NCI-H748 (cell line): ENCODE measurements around the gene REG1B.

ENCODE experiments used
- DNase-seq: peaks from one replicate; lab custom pipeline; 2025; ENCODE audit not compliant: unreplicated experiment; lab: John Stamatoyannopoulos, UW

REG1B gene

GRCh38 chr2:79087785-79088364 lies at the start of gene REG1B:
Gene REG1B (minus strand): TSS chr2:79087993. CDS start chr2:79087612, 381 bp downstream.
- no peak for DNase-seq

- no peak for DNase-seq
These were observed 43.9 kb upstream of the REG1B start for GRCh38 chr2:79131687-79132086.

GRCh38 chr2:79129804-79130203 lies 42.0 kb upstream of the REG1B start:
- no peak for DNase-seq

- DNase-seq = no peak
These were observed 41.5 kb upstream of the REG1B start for GRCh38 chr2:79129260-79129659.

- DNase-seq = no peak
These were observed 40.6 kb upstream of the REG1B start for GRCh38 chr2:79128406-79128805.

DNA sequence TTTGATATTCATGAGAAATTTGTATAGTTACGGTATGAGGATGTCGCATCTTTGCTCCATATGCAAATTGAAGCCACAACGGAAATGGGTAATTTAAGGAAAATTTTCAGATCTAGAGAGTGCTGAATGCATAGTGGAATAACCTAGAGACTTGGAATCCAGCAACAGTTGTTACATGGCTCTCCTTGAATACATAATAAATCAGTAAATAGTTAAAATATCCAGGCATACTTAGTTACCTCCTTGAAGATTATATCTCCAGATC lies 37.9 kb upstream of the REG1B start:
- no peak for DNase-seq

GRCh38 chr2:79124907-79125720 lies 37.3 kb upstream of the REG1B start:
- DNase-seq = no peak

- DNase-seq = no peak
These were observed 34.9 kb upstream of the REG1B start for GRCh38 chr2:79122676-79123075.

- no peak for DNase-seq
These were observed 32.5 kb upstream of the REG1B start, which contains the start of gene REG1A for GRCh38 chr2:79120194-79120713. Gene REG1A (plus strand): TSS chr2:79120488. CDS start chr2:79120862, 374 bp downstream.

DNA sequence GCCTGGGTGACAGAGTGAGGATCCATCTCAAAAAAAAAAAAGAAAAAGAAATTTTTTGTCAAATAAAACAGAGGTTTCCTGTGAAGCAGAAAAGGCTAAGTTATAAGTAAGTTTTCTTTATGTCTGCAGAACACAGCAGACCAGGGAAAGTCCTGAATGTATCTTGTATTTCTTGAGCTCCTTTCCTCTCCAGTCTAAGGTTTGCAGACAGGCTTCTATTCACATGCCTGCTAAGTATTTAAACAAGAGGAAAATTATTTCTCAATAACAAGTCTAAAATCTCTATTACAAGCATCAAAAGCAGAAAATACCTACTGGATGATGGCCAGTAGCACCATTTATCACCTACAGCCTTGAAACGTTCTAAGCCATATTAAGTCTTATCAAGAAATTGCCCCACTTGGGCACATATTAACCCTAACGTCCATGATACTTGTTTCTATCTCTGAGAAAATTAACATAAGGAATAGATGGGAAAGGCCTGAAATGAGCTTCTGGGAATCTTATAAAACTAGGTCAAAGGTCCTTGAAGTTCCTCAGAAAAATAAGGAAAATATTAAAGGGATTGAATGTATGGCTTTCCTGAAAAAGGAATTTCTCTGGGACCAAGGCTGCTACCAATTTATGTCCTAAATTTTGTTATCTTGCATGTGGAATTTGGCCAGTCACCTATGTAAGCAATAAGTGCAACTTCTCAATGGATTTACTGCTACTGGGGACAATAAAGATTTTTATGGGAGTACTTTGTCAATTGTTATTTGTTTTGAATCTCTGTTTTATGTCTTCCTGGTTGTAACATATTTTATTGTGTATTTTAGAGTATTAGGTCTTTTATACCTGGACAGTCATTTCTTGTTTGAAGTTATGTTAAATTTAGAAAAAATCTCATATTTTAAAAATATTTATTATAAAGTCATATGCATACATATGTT lies 29.5 kb upstream of the REG1B start:
- no peak for DNase-seq

DNA sequence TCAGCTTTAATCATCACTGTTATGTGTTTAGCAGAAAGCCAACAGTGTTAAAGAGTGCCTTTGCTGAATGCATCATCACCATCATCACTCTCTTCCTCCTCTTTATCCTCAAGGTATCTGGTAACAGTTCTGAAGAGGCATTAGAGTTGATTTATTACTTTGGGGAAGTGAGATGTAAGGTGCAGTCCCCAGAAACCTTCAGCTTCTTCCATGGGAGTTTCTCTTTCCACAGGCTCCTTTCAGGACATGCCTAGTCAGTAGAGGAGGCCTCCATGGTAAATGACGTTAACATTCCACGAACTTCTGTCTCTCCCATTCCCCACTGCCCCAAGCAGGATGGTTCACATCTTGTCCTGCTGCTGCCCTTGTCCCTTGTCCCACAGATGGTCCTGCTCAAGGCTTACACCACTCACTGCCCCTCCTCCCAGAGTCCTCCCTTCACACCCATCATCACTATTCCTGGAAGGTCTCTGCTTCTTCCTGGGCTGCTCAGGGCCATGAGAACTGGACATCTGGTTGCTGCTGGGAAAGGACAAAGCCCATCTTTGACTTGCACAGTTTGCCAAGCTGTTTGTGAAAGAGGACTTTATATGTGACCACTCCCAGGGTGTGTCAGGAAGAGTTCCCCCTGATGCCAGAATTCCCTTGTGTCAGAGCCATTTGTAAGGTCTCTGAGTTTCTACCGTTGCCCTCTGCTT lies 27.2 kb upstream of the REG1B start:
- peak; percentile 1 for DNase-seq

DNA sequence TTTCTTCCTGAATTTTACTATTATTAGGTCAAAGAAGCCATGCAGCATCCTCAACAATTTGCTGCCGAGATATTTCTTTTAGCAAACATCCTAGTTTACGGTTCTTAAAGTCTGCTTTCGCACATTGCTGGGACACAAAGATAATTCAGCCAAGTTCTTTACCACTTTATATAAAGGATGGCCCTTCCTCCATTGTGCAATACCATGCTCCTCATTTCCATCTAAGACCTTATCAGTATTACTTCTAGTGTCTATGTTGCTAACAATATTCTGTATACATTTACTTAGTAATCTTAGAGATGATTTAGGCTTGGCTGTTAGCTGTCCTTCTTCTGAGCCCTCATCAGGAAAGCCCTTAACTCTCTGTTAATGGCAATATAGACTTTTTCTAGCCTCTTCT lies 24.5 kb upstream of the REG1B start:
- no peak for DNase-seq

GRCh38 chr2:79105259-79105658 lies 17.5 kb upstream of the REG1B start:
- no peak for DNase-seq

DNA sequence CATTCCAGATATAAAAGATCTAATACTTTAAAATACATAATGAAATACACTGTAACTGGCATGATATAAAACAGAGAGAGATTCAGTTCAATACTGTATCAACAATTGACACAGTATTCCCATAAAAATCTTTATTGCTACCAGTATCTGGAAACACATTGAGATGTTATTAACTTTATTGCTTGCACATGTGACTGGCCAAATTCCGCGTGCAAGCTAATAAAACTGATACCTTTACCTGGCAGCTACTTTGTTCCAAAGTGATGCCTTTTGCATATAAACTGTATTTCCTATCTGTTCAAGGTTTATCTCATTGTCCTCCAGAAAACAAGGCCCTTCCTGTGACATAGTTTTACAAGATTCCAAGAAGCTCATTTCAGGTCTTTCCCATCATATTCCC lies 15.4 kb upstream of the REG1B start:
- DNase-seq = no peak

GRCh38 chr2:79101024-79101423 lies 13.2 kb upstream of the REG1B start:
- no peak for DNase-seq

GRCh38 chr2:79100285-79100684 lies 12.5 kb upstream of the REG1B start:
- no peak for DNase-seq

GRCh38 chr2:79099140-79099686 lies 11.4 kb upstream of the REG1B start:
- no peak for DNase-seq

- DNase-seq = no peak
These were observed 10.1 kb upstream of the REG1B start for GRCh38 chr2:79097843-79098242.

GRCh38 chr2:79090693-79091092 lies 2.9 kb upstream of the REG1B start:
- DNase-seq = no peak

DNA sequence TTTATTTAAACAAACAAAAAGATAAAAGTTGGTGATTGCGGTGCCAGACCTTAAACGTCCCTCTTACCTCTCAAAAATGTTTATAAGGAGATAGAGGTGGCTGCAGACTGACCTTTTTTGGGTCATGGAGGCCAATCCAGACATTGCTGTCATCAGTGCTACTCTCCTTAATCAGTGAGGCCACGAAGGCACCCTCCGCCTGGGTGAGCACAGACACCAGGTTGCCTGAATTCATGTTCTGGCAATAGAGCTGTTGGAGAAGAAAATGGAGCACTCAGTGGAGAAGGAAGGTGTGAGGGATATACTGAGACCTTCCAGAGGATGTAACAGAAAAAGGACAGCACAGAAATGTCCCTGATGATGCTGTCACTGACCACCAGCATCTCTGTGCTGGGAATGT lies 1.5 kb downstream of the REG1B start:
- no peak for DNase-seq

DNA sequence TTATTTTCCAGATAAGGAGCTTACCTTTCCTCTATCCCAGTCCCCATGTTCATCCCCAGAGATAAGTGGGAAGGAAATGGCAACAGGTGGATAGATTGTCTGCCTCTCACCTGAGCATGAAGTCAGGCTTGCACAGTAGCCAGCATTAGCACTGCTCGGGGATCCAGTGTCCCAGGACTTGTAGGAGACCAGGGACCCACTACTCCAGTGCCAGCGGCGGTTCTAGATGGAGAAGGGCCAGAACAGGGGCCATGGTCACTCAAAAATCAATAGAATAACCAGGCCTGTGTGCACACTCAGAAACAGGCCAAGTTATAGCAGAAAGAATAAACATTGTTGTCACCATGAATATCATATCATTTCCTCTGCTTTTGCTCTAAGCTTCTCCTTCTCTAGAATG lies 2.4 kb downstream of the REG1B start:
- DNase-seq = no peak
